HFFc6 (cell line): ENCODE measurements around the gene PAXX. TPM values are rescaled to one million over a fixed set of nuclear protein-coding genes. Genes with fewer than 3 reads are reported as not detected.
A peak's percentile ranks its signal among the peaks of the same experiment; 100 is the strongest.

Source experiments
- DNase-seq: peaks from one replicate; pipeline ENCODE4 v3.0.0-alpha.2; 2018
- H3K27ac Mint-ChIP-seq: 2 replicates; pipeline ENCODE4 v1.8.0; 2020; ENCODE audit warnings: mild to moderate bottlenecking, mixed read lengths
- H3K27me3 Mint-ChIP-seq: 2 replicates; pipeline ENCODE4 v1.8.0; 2021; ENCODE audit warnings: mild to moderate bottlenecking, moderate library complexity, mixed read lengths; ENCODE audit not compliant: insufficient read depth
- H3K36me3 Mint-ChIP-seq: 2 replicates; pipeline ENCODE4 v1.8.0; 2021; ENCODE audit warnings: low read depth, mixed read lengths
- H3K4me1 Mint-ChIP-seq: 2 replicates; pipeline ENCODE4 v1.8.0; 2020; ENCODE audit warnings: low read depth, mixed read lengths
- H3K4me3 Mint-ChIP-seq: 2 replicates; pipeline ENCODE4 v1.8.0; 2020; ENCODE audit warnings: mild to moderate bottlenecking, moderate library complexity, mixed read lengths
- H3K9me3 Mint-ChIP-seq: 2 replicates; pipeline ENCODE4 v1.8.0; 2020; ENCODE audit warnings: mild to moderate bottlenecking, mixed read lengths
- total RNA-seq, 6 experiments: library from RNA; stranded (reverse); fragmentation: NEBNext Ultra II Directional; extraction: Animal tissue kit (Norgen Biotek cat#: 25700); gene quantifications; 2 replicates in 1 of 6; 3 replicates in 5 of 6; pipeline ENCODE4 v1.2.3, GENCODE V29; 2021
- TF ChIP-seq, protein P1 (sequence below): fragments of 200-600 bp; sonication (generic); IDR thresholded peaks from 2 replicates; pipeline ENCODE4 v1.5.0; 2021; ENCODE audit warnings: antibody characterized with exemption, mild to moderate bottlenecking

PAXX gene
- total RNA-seq, 6 experiments from 2014 or later, result 26.0 to 42.6 (median 29.0) TPM

DNA sequence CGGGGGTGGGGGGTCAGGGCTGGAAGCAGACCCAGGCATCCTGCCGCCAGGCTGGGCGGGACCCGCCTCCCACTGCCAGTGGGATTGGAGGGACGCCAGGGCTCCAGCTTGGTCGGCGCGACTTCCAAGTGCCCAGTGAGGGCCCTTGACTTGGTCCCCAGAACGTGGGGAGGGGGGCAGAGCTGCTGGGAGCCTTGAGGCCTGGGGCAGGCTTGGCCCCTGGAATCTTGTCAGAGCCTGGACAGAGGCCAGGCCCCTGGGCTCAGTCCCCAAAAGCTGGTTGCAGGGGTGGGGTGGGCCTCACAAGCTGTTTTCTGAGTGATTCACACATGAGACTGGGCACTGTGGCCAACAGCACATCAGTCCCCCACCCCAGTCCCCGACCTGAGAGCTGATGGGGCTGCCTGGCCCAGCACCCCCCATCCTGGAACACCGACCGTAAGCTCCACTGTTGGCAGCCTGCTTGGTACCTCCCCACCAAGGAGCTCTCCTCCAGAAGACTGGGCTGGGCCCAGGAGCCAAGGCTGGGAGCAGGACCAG is 3.6 kb downstream of the PAXX start:
- H3K4me1 Mint-ChIP-seq, result peaks cover 32% of the 10 kb centered on the region
- H3K36me3 Mint-ChIP-seq, result peaks cover under 1% of the 10 kb centered on the region; the same call in 1 of the 2 replicates
- DNase-seq, result peak; percentile 9
- peak overlapping the region; percentile 36 for H3K27ac Mint-ChIP-seq
- peak overlapping the region; percentile 46 for H3K4me3 Mint-ChIP-seq
- H3K27me3 Mint-ChIP-seq, result peaks cover 2% of the 10 kb centered on the region
- H3K9me3 Mint-ChIP-seq, result peaks cover under 1% of the 10 kb centered on the region; the same call in 1 of the 2 replicates
- TF ChIP-seq, protein P1, sequence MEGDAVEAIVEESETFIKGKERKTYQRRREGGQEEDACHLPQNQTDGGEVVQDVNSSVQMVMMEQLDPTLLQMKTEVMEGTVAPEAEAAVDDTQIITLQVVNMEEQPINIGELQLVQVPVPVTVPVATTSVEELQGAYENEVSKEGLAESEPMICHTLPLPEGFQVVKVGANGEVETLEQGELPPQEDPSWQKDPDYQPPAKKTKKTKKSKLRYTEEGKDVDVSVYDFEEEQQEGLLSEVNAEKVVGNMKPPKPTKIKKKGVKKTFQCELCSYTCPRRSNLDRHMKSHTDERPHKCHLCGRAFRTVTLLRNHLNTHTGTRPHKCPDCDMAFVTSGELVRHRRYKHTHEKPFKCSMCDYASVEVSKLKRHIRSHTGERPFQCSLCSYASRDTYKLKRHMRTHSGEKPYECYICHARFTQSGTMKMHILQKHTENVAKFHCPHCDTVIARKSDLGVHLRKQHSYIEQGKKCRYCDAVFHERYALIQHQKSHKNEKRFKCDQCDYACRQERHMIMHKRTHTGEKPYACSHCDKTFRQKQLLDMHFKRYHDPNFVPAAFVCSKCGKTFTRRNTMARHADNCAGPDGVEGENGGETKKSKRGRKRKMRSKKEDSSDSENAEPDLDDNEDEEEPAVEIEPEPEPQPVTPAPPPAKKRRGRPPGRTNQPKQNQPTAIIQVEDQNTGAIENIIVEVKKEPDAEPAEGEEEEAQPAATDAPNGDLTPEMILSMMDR, result no peak

DNA sequence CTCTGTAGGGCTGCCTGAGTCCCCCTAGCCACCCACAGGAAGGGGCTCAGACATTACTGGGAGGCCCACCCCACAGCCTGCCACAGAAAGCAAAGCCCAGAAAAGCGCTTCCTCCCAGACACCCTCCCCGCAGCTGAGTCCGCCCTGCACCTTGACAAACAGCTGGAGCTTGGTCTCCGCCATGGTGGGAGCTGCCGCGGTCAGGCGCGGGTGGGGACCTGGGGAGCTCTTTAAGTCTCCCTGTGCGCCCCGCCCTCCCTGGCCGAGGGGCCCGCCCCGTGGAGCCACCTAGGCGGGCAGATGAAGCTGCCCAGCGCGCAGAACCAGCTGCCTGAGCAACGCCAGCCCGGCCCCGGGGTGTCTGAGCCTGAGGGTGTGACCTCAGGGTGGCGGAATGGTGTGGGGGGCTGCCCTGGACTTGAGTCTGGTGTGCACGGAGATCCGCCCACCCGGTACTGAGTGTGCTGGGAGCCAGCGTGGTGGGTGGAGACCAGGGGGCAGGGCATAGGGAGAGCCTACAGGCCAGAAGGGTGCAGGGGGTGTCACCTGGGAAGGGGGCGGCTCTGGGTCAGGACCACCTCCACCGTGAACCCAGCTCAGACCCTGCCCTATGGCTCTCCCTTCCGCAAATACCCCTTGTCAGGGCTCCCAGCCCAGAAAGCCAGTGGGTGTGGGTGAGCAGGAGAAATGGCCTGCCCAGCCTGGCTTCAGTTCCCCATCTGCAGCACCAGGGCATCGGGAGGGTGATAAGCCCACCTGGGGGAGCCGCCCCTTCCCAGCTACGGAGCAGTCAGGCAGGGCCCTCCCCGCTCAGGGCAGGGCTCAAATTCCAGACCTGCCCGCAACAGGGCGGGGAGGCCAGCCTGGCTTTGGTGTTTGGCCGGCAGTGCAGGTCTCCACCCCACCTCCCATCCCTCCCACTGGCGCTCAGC is 4.4 kb downstream of the PAXX start, which contains the start of gene CLIC3:
CLIC3 (minus strand) TSS at position 208 of the 932 bp plus-strand sequence; CDS start at position 183, 25 bp downstream.
- no peaks in the 10 kb centered on the region; the same call in 1 of the 2 replicates for H3K9me3 Mint-ChIP-seq
- peaks cover 32% of the 10 kb centered on the region for H3K4me1 Mint-ChIP-seq
- H3K36me3 Mint-ChIP-seq, result no peaks in the 10 kb centered on the region
- no peak for DNase-seq
- H3K27ac Mint-ChIP-seq, result peak within 1 kb of the TSS; percentile 36
- H3K27me3 Mint-ChIP-seq, result no peaks in the 10 kb centered on the region; the same call in 1 of the 2 replicates
- H3K4me3 Mint-ChIP-seq, result peak within 1 kb of the TSS; percentile 46
- TF ChIP-seq, protein P1, result no peak

DNA sequence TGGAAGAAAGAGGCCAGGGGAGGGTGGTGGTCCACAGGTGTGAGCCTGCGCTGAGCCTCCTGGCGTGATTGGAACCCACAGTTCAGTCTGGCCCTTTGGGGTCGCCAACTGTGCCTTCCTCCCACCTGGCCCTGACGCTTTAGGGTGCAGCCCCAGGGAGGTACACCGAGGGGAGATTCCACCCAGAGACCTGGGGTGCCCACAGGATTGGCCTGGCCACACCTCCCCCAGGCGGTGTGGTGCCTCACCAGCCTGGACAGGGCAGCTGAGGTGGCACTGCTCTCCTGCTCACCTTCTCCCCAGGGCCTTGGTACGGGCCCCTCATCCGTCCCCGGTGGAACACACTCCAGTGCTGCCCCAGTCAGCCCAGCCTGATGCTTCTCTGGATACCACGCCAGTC is 5.1 kb downstream of the PAXX start:
- Mint-ChIP-seq H3K9me3 (no peaks in the 10 kb centered on the region), H3K27me3 (no peaks in the 10 kb centered on the region; the same call in 1 of the 2 replicates), H3K27ac (no peak overlapping the region), H3K4me1 (peaks cover 32% of the 10 kb centered on the region), H3K36me3 (no peaks in the 10 kb centered on the region), H3K4me3 (no peak overlapping the region)
- DNase-seq, result no peak
- TF ChIP-seq, protein P1, result no peak

DNA sequence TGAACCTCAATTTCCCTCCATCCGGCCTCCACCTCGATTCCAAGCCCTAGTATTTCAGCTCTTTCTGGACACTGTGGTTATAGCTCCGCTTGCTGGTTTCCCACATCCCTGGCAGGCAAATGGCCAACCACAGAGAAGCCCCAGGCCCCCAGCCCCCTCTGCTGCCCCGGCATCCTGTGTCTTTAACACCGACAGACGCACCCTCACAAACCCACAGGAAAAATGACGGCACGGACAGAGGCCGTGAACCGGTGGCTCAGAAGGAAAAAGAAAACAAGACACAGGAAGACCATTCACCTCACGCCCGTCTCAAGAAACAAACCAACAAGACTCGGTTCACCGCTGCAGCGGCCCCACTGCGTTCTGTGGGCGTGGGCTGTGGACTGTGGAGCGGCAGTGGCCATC is 5.6 kb downstream of the PAXX start:
- TF ChIP-seq, protein P1, result no peak
- no peak for DNase-seq
- H3K4me1 Mint-ChIP-seq, result peaks cover 32% of the 10 kb centered on the region
- H3K27ac Mint-ChIP-seq, result no peak overlapping the region; the same call in 1 of the 2 replicates
- no peak overlapping the region for H3K4me3 Mint-ChIP-seq
- no peaks in the 10 kb centered on the region; the same call in 1 of the 2 replicates for H3K27me3 Mint-ChIP-seq
- H3K36me3 Mint-ChIP-seq, result no peaks in the 10 kb centered on the region
- H3K9me3 Mint-ChIP-seq, result no peaks in the 10 kb centered on the region

DNA sequence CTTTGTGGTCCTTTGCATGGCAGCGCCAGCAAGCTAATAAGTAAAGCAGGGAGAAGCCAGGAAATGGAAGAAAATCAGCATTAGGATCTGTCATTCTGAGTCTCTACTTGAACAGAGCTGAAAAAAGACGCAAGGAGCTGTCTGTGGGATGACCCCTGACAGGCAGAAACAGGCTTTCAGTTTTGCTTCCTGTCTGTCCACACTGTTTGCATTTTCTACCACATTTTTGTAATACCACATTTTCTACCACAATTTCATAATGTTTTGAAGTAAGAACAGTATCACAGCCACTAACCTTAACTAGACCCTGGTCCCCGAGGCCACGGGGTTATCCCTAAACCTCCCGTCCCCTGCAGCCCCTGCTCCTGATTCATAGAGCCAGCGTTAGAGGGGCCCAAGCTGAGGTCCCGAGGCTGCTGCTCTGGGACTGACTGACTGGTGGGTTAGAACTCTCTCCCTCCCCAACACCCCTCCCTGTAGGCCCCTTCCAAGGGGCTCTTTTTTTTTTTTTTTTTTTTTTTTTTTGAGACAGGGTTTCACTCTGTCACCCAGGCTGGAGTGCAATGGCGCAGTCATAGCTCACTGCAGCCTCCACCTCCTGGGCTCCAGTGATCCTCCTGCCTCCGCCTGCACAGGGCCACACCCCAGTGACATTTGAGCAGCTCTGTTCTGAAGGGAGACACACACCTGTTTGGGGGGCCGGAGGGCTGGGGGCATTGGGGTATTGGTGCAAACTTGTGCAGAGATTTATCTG is 8.1 kb downstream of the PAXX start:
- Mint-ChIP-seq H3K36me3 (no peaks in the 10 kb centered on the region), H3K27me3 (no peaks in the 10 kb centered on the region; the same call in 1 of the 2 replicates), H3K4me1 (peaks cover 32% of the 10 kb centered on the region), H3K4me3 (peak overlapping the region; percentile 42; the same call in 1 of the 2 replicates), H3K9me3 (no peaks in the 10 kb centered on the region; the same call in 1 of the 2 replicates), H3K27ac (peak overlapping the region; percentile 75)
- DNase-seq, result peak; percentile 63
- TF ChIP-seq, protein P1, result no peak
